Type B pancreatic cell (in vitro differentiated cells): ENCODE measurements around the gene MOK. TPM values are rescaled to one million over a fixed set of nuclear protein-coding genes. Genes with fewer than 3 reads are reported as not detected.

Experiments
- DNase-seq: peaks from one replicate; pipeline ENCODE4 v3.0.0; 2021; ENCODE audit warnings: mixed read lengths; ENCODE audit not compliant: unreplicated experiment; ENCODE audit errors: extremely low spot score
- H3K27ac Mint-ChIP-seq: 2 replicates; pipeline ENCODE4 v1.8.0; 2021; ENCODE audit warnings: mild to moderate bottlenecking, mixed read lengths
- H3K27me3 Mint-ChIP-seq: 2 replicates; pipeline ENCODE4 v1.8.0; 2021; ENCODE audit warnings: mixed read lengths
- H3K36me3 Mint-ChIP-seq: 2 replicates; pipeline ENCODE4 v1.8.0; 2021; ENCODE audit warnings: mixed read lengths
- H3K4me1 Mint-ChIP-seq: one replicate; pipeline ENCODE4 v1.8.0; 2021; ENCODE audit warnings: mixed read lengths; ENCODE audit not compliant: unreplicated experiment
- H3K4me3 Mint-ChIP-seq: 2 replicates; pipeline ENCODE4 v1.8.0; 2021; ENCODE audit warnings: mild to moderate bottlenecking, mixed read lengths
- H3K9me3 Mint-ChIP-seq: 2 replicates; pipeline ENCODE4 v1.8.0; 2021; ENCODE audit warnings: mixed read lengths
- total RNA-seq: library from RNA; stranded (reverse); gene quantifications from 2 replicates; pipeline ENCODE4 v1.2.1, GENCODE V29; 2021; ENCODE audit warnings: low replicate concordance
- TF ChIP-seq, protein P1 (sequence below): fragments of 200-600 bp; sonication (generic); conservative IDR thresholded peaks from 2 replicates; pipeline ENCODE4 v1.5.0; 2021; ENCODE audit warnings: antibody characterized with exemption, mild to moderate bottlenecking

Gene MOK
- total RNA-seq, 1 donor from 2014 or later = 26.3 TPM

DNA sequence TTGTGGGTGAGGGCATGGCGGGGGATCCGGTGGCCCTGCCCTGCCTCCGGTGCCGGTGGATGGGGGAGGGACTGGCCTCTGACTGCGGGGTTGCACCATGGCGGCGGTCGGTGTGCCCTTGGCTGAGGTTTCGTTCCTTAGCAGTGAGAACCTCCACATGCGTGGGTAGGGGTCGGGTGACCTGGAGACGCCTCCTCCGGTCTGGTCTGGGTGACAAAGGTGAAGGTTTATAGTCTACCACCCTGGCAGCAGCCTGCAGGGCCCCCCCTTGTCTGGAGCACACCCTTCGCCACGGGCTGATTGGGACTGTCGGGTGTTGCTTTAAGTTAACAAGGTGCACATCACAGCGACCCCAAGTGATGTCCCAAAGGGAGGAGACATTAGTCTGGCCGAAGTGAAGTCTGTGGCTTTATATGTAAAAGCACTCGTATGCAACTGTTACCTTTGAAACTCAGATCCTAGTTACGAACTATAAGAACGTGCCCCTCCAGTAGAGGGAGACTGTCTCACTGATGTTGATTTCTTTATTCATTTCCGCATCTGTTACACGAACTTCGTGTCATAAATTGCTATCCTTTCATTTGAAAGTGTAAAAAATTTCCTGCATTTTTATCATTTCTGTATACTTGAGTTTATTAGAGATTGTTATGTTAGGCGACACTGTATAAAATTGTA, 90.8 kb downstream of the MOK start:
- no peak for DNase-seq
- H3K4me3 Mint-ChIP-seq = no peak overlapping the region
- peaks cover 13% of the 10 kb centered on the region for H3K4me1 Mint-ChIP-seq
- no peaks in the 10 kb centered on the region for H3K27me3 Mint-ChIP-seq
- TF ChIP-seq, protein P1, sequence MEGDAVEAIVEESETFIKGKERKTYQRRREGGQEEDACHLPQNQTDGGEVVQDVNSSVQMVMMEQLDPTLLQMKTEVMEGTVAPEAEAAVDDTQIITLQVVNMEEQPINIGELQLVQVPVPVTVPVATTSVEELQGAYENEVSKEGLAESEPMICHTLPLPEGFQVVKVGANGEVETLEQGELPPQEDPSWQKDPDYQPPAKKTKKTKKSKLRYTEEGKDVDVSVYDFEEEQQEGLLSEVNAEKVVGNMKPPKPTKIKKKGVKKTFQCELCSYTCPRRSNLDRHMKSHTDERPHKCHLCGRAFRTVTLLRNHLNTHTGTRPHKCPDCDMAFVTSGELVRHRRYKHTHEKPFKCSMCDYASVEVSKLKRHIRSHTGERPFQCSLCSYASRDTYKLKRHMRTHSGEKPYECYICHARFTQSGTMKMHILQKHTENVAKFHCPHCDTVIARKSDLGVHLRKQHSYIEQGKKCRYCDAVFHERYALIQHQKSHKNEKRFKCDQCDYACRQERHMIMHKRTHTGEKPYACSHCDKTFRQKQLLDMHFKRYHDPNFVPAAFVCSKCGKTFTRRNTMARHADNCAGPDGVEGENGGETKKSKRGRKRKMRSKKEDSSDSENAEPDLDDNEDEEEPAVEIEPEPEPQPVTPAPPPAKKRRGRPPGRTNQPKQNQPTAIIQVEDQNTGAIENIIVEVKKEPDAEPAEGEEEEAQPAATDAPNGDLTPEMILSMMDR = peak; percentile 51
- no peaks in the 10 kb centered on the region for H3K9me3 Mint-ChIP-seq
- H3K36me3 Mint-ChIP-seq = peaks cover 6% of the 10 kb centered on the region
- H3K27ac Mint-ChIP-seq = no peak overlapping the region

DNA sequence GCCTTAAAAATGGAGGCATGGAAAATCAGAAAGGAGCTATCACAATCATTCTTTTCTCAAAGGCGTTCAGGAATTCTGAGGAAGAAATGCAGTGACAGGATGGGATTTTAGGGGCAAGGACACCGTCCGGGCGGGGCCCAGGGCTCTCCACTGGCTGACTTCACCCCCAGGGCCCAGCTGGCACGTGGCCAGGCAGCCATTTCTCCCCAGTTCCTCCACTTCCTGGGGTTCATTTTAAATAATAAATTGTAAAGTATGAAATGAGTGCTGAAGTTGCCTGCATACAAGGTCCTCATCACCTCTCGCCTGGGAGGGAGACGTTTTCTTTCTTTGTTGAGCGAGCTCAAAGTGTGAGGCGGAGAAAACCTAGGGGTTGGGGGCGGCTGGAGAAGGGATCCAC, 91.5 kb downstream of the MOK start:
- H3K4me1 Mint-ChIP-seq = peaks cover 13% of the 10 kb centered on the region
- DNase-seq = no peak
- H3K9me3 Mint-ChIP-seq = no peaks in the 10 kb centered on the region
- H3K36me3 Mint-ChIP-seq = peaks cover 10% of the 10 kb centered on the region
- H3K27me3 Mint-ChIP-seq = no peaks in the 10 kb centered on the region
- no peak overlapping the region for H3K4me3 Mint-ChIP-seq
- TF ChIP-seq, protein P1 = no peak
- no peak overlapping the region for H3K27ac Mint-ChIP-seq

DNA sequence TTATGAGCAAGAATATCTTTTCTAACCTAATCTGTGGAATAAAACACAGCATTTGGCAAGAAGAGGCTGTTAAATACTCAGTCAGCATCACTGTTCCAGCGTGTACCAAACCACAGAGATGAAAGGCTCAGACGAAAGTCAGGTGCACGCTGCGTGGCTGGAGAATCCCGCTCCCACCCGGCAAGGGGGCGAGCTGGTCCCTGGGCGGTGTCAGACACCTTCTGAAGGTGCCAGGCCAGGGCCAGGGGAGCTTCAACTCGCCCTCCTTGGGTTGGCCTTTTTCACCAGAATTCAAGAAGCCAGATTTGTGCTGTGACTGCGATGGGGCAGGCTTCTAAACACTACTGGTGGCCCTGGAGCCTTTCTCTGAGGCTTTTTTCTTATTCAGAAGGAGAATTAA, 92.1 kb downstream of the MOK start:
- no peak overlapping the region for H3K4me3 Mint-ChIP-seq
- H3K9me3 Mint-ChIP-seq = no peaks in the 10 kb centered on the region
- no peak for DNase-seq
- H3K36me3 Mint-ChIP-seq = peaks cover 10% of the 10 kb centered on the region
- peaks cover 13% of the 10 kb centered on the region for H3K4me1 Mint-ChIP-seq
- TF ChIP-seq, protein P1 = no peak
- H3K27me3 Mint-ChIP-seq = no peaks in the 10 kb centered on the region
- no peak overlapping the region for H3K27ac Mint-ChIP-seq

DNA sequence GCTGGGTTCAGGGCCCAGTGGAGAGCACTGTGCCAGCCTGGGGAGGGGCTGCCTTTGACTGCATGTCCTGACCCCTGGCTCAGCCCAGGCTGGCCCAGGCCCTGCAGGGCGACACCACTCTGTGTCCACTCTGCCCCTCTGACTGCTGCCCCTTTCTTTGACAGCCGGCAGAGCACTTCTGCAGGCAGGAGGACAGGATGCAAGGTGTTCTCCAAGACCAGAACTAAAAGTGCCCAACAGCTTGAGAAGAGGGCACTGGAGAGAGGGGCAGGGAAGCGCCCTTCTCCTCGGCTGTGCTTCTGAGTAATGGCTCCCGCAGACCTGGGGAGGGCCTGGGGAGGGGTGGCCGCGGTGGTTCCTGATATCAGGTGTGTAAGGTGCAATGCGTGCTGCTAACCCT, 92.6 kb downstream of the MOK start:
- H3K9me3 Mint-ChIP-seq = no peaks in the 10 kb centered on the region
- no peak for DNase-seq

DNA sequence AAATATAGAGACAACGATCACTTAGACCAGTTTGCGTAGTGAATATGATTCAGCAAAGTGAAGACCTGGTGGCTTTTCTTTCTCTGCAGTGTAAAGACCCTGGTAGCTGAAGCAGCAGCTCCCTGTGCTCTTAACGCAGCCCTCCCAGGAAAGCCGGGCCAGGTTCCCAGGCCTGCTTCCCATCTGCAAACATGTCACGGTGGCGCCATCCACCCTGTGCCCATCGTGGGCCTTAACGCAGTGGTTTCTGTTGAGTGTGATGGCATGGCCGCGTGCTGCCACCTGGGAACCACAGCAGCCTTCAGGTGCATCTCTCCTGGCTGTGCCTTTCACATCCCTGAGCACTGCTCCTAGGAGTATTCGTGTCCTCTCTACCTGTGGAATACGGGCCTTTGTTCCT, 93.7 kb downstream of the MOK start:
- no peak for DNase-seq
- Mint-ChIP-seq H3K27ac (no peak overlapping the region), H3K36me3 (peaks cover 18% of the 10 kb centered on the region), H3K27me3 (no peaks in the 10 kb centered on the region), H3K4me3 (no peak overlapping the region), H3K4me1 (peaks cover 19% of the 10 kb centered on the region), H3K9me3 (no peaks in the 10 kb centered on the region)
- TF ChIP-seq, protein P1 = no peak

More for the DNA sequence above, 92.6 kb downstream of the MOK start:
- TF ChIP-seq, protein P1 = no peak
- Mint-ChIP-seq H3K4me3 (no peak overlapping the region), H3K27me3 (no peaks in the 10 kb centered on the region), H3K27ac (no peak overlapping the region), H3K4me1 (peaks cover 13% of the 10 kb centered on the region), H3K36me3 (peaks cover 15% of the 10 kb centered on the region)
